ENCODE data around the gene IRX6. TPM values are rescaled to one million over a fixed set of nuclear protein-coding genes. Genes with fewer than 3 reads are reported as not detected.

The IRX6 gene
- total RNA-seq, 1 donor from 2014 or later: not detected

GRCh38 chr16:55367866-55368603 is 44.0 kb downstream of the IRX6 start:
- DNase-seq: no peak

- DNase-seq: no peak
Measured at GRCh38 chr16:55369151-55369550, 45.1 kb downstream of the IRX6 start.

- peak; percentile 24 for DNase-seq
Measured at GRCh38 chr16:55370762-55371482, 46.9 kb downstream of the IRX6 start.

- DNase-seq: no peak
Measured at GRCh38 chr16:55372792-55373488, 48.9 kb downstream of the IRX6 start.

- no peak for DNase-seq
Measured at GRCh38 chr16:55373489-55373832, 49.5 kb downstream of the IRX6 start.

- DNase-seq: no peak
Measured at GRCh38 chr16:55376045-55376444, 52.0 kb downstream of the IRX6 start.

- no peak for DNase-seq
Measured at GRCh38 chr16:55376567-55377167, 52.7 kb downstream of the IRX6 start.

GRCh38 chr16:55377840-55378239 is 53.8 kb downstream of the IRX6 start:
- DNase-seq: no peak

GRCh38 chr16:55378616-55379015 is 54.6 kb downstream of the IRX6 start:
- DNase-seq: no peak

- no peak for DNase-seq
Measured at GRCh38 chr16:55379371-55379770, 55.4 kb downstream of the IRX6 start.

- DNase-seq: no peak
Measured at GRCh38 chr16:55379876-55380390, 55.9 kb downstream of the IRX6 start.

Other genes with a start within 250 kb of the IRX6 start
- gene MMP2, start 155.0 kb downstream of the IRX6 start, total RNA-seq: 16.7 and 20.5 TPM in 2 replicates
- 23.9 and 37.6 TPM in 2 replicates for gene LPCAT2, start 184.9 kb downstream of the IRX6 start, total RNA-seq
- 0.70 and 1.7 TPM in 2 replicates for gene CAPNS2, start 242.5 kb downstream of the IRX6 start, total RNA-seq